Esophagus squamous epithelium (tissue), 4 donors: ENCODE data around the gene UCHL1.

Experiments
- POLR2A ChIP-seq, 4 donors: fragments of 450-650 bp; IDR thresholded peaks; one replicate each; pipeline ENCODE4 v1.6.1; 2017; ENCODE audit warnings: antibody characterized with exemption in 4 of 4, mild to moderate bottlenecking in 4 of 4, moderate library complexity in 3 of 4
- TF ChIP-seq, protein P1 (sequence below), 6 experiments: fragments of 450-650 bp in 4 of 6; fragments of 200-600 bp in 2 of 6; sonication (generic) in 2 of 6; IDR thresholded peaks; one replicate each; pipeline ENCODE4 v1.5.1; 2016 to 2019; ENCODE audit warnings: antibody characterized with exemption in 6 of 6, mild to moderate bottlenecking in 4 of 6, moderate library complexity in 4 of 6

DNA sequence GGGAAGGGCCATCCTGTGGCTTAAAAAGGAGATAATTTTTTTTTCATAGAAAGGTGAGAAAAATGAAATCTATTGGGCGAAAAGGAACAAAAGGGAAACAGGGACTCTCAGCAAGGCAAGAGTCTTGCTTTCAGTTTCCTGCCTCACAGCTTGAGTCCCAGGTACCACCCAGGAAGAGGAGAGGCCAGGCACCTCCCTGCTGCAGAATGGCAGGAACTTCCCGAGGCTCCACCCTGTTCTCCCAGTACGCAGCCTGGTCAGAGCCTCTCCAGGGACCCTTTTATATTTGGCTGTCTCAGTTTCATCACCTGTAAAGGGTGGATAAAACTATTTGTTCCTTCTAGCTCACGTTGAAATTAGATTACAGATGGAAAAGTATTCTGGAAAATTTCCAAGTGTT is 33.8 kb downstream of the UCHL1 start:
- TF ChIP-seq, protein P1, sequence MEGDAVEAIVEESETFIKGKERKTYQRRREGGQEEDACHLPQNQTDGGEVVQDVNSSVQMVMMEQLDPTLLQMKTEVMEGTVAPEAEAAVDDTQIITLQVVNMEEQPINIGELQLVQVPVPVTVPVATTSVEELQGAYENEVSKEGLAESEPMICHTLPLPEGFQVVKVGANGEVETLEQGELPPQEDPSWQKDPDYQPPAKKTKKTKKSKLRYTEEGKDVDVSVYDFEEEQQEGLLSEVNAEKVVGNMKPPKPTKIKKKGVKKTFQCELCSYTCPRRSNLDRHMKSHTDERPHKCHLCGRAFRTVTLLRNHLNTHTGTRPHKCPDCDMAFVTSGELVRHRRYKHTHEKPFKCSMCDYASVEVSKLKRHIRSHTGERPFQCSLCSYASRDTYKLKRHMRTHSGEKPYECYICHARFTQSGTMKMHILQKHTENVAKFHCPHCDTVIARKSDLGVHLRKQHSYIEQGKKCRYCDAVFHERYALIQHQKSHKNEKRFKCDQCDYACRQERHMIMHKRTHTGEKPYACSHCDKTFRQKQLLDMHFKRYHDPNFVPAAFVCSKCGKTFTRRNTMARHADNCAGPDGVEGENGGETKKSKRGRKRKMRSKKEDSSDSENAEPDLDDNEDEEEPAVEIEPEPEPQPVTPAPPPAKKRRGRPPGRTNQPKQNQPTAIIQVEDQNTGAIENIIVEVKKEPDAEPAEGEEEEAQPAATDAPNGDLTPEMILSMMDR (IDR thresholded peaks at IDR 0.05) = no peak
- no peak for TF ChIP-seq POLR2A (IDR thresholded peaks at IDR 0.05)
